GM18502 (cell line): ENCODE measurements around the gene MLKL.
"Not testable (repeated sequence)": the region's sequence is repeated elsewhere in the genome, so short reads cannot be mapped to it uniquely, and the experiment has no call there.

ENCODE experiments used
- ATAC-seq: cut with Tn5 transposase; IDR thresholded peaks from one replicate; pipeline ENCODE4 v1.9.1; 2021; ENCODE audit warnings: mild to moderate bottlenecking; ENCODE audit not compliant: unreplicated experiment, poor library complexity

Gene MLKL

GRCh38 chr16:74734361-74735161 is 33.9 kb upstream of the MLKL start:
- no peak for ATAC-seq

- no peak for ATAC-seq
Observed at GRCh38 chr16:74732707-74733350, 32.2 kb upstream of the MLKL start.

- no peak for ATAC-seq
Observed at GRCh38 chr16:74731853-74732477, 31.3 kb upstream of the MLKL start.

- ATAC-seq: no peak
Observed at GRCh38 chr16:74729783-74730683, 29.4 kb upstream of the MLKL start.

- ATAC-seq: no peak
Observed at GRCh38 chr16:74727903-74728302, 27.2 kb upstream of the MLKL start.

DNA sequence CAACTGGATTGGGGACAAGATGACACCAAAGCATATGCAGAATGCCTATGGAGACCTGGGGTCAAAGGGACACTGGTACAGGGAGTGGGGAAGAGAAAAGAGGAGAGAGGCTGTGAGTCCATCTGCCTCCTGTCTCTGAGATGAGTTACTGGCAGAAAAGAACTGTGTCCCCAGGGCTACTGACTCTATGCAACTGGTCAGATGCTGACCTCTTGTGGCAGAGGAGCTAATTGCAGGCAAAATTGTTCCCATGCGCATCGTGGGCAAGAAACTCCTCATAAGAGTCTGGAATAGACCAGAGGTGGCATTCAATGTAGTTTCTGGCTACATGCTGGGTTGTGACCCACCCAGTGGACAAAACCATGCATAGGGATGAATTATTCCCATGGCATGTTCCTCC is 26.1 kb upstream of the MLKL start:
- ATAC-seq: no peak

- no peak for ATAC-seq
Observed at GRCh38 chr16:74725651-74726455, 25.2 kb upstream of the MLKL start.

- ATAC-seq: no peak
Observed at GRCh38 chr16:74724820-74725549, 24.3 kb upstream of the MLKL start.

- no peak for ATAC-seq
Observed at GRCh38 chr16:74723256-74723655, 22.6 kb upstream of the MLKL start.

DNA sequence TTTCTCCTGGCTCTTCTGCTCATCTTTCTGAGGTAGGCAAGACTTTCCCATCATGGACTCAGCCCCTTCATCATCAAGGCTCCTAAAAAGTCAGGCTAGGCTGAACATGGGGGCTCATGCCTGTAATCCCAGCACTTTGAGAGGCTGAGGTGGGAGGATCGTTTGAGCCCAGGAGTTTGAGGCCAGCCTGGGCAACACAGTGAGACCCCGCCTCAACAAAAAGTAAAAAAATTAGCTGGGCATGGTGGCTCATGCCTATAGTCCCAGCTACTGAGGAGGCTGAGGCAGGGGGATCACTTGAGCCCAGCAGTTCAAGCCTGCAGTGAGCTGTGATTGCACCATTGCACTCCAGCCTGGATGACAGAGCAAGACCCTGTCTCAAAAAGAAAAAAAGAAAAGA is 21.5 kb upstream of the MLKL start:
- not testable (repeated sequence) for ATAC-seq

DNA sequence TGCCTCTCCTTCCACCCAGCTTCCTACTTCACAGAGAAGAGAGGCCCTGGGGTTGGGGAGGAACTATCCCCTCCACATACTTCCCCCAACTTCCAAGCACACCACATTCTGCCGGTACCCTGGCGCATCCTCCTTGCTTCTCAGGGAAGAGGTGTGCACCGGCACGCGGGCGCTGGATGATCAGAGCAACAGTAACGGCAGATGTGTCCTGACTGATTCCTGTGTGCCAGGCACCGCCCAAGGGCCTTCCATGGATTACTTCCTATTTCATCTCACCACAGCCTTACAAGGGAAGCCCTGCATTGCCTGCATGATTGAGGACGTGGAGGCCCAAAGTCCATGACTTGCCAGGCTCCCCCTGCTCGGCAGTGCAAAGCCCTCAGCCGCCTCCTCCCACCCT is 21.1 kb upstream of the MLKL start:
- no peak for ATAC-seq

DNA sequence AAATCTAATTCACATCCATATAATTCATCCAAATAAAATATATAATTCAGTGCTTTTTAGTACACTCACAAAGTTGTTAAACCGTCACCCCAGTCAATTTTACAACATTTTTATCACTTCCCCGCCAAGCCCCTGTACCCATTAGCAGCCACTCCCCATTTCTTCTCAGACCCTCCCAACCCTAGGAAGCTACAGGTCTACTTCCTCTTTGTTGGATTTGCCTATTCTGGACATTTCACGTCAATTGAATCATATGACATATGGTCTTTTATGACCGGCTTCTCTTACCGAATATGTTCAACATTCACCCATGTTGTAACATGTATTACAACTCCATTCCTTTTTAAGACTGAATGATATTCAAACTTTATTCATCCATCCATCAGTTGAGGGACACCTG is 19.9 kb upstream of the MLKL start:
- ATAC-seq: no peak

- no peak for ATAC-seq
Observed at GRCh38 chr16:74718741-74719610, 18.3 kb upstream of the MLKL start.

GRCh38 chr16:74718140-74718539 is 17.5 kb upstream of the MLKL start:
- no peak for ATAC-seq

DNA sequence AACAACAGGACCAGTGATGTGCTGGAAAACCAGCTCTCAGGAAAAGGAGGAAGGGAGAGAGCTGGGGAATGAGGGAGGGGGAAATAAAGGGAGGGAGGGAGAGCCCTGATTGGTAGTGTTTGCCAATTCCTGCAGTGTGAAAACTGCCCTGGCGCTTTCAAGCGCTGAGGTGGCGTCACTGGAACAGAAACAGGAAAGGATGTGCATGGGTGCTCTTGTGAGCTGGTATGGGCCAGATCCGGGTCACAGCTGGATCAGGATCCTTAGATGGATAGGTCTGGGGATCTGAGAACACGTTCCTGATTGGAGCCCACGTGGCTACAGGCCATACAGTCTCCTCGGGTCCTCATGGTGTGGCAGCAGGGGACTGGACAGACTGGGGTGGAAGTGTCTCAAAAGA is 16.7 kb upstream of the MLKL start:
- no peak for ATAC-seq

GRCh38 chr16:74716355-74716754 is 15.7 kb upstream of the MLKL start:
- ATAC-seq: no peak

GRCh38 chr16:74713876-74714275 is 13.2 kb upstream of the MLKL start:
- ATAC-seq: no peak

GRCh38 chr16:74713325-74713724 is 12.7 kb upstream of the MLKL start:
- no peak for ATAC-seq
